NCI-H146 treated with DMSO at 0.1 percent for 48 hours (cell line): ENCODE measurements around the gene THAP4.

ENCODE experiments used
- DNase-seq: peaks from one replicate; lab custom pipeline; 2025; ENCODE audit not compliant: unreplicated experiment; lab: John Stamatoyannopoulos, UW

The THAP4 gene, protein sequence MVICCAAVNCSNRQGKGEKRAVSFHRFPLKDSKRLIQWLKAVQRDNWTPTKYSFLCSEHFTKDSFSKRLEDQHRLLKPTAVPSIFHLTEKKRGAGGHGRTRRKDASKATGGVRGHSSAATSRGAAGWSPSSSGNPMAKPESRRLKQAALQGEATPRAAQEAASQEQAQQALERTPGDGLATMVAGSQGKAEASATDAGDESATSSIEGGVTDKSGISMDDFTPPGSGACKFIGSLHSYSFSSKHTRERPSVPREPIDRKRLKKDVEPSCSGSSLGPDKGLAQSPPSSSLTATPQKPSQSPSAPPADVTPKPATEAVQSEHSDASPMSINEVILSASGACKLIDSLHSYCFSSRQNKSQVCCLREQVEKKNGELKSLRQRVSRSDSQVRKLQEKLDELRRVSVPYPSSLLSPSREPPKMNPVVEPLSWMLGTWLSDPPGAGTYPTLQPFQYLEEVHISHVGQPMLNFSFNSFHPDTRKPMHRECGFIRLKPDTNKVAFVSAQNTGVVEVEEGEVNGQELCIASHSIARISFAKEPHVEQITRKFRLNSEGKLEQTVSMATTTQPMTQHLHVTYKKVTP

DNA sequence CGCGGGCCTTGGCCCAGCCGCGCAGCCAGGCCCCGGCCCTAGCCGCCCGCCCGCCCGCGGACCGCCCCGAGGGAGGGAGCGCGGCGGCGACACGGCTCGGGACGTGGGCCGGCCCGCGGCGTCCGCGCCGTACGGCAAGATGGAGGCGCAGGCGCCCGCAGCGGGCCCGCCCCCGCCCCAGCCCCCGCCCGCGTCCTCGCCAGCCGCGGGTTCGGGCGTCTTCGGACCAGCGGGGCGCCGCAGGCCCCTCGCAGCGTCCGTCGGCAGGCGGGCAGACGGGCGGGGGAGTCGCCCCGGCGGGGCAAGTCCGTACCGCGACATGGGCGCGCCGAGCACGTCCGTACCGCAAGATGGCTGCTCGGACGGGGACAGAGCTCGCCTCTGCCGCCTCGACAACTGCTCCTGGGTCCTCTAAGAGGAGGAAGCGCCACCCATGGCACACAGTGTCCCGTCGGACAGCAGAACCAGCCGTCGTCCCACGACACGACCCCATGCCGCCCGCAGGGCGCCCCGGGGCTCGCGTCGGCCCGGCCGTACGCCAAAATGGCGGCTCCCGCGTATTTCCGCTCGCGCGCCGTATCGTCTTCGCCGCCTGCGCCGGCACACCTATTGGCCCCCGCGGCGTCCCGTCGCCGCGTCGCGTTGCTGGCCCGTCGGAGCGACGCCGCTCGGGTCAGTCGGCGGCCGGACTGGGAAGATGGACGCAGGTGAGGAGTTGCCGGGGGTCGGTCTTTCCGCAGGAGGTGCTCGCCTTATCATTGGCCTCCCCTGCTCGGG, at the start of gene THAP4, which contains the start of gene ATG4B:
Gene THAP4, minus strand, starts transcription at position 141 of the 777 bp plus-strand sequence. CDS start 141 bp downstream, outside the sequence.
Gene ATG4B, plus strand, starts transcription at position 676 of the 777 bp plus-strand sequence. Its CDS starts 22 bp downstream, at position 698.
- DNase-seq: peak; percentile 42

GRCh38 chr2:241686324-241686649, 49.3 kb upstream of the THAP4 start:
- DNase-seq: no peak

GRCh38 chr2:241680827-241681599, 44.1 kb upstream of the THAP4 start:
- no peak for DNase-seq

DNA sequence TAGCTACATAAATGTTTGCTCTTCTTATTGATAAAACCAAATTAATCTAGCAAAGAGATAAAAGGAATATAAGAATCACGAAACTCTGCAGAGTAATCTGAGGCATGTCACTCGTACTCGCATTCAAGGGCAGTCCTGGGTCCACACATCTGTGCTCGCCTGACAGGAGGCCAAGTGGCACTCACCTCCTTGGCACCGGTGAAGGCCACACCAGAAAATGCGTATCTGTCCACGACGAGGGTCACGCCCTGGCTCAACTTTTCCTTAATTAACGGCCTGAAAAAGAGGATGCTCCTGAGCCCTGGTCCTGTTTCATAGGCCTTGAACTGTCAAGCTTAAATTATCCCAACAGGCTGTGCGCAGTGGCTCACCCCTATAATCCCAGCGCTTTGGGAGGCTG, 43.1 kb upstream of the THAP4 start:
- no peak for DNase-seq

GRCh38 chr2:241678784-241679540, 42.0 kb upstream of the THAP4 start:
- no peak for DNase-seq

DNA sequence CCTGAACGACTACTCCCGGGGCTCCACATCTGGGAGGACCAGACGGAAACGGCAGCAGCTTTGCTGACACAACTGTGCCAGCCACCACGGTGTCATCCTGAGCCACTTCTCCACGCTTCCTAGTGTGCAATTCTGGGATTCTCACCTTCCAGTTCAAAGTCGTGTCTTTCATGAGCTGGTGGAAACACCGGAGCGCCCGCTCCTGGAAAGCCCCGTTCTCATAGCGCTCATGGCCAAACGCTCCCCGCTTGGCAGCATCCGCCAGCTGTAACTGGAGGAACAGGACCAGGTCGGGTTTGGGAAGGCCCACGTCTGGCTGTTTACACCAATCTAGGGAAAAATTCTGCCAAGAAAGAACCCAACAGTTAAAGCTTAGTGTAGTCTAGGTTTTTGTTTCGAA, 41.3 kb upstream of the THAP4 start:
- DNase-seq: no peak

GRCh38 chr2:241677392-241677791, 40.4 kb upstream of the THAP4 start:
- no peak for DNase-seq

DNA sequence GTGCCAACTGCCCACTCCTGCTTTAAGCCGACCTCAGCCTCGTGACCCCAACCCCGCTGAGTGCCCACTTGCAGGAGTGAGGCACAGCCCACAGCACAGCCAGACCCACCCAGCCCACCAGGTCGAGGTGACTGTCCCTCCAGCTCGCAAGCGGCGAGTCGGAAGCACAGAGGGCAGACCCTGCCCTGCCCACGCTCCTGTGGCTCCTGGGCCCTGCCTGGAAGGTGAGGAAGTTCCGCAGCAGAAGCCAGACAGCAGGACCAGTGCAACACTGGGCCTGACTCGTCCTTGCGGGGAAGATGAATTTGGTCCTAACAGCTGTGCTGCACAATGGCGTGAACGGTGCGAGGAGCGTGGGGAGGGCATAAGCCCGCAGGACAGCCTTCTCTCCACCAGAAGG, 39.7 kb upstream of the THAP4 start:
- no peak for DNase-seq

DNA sequence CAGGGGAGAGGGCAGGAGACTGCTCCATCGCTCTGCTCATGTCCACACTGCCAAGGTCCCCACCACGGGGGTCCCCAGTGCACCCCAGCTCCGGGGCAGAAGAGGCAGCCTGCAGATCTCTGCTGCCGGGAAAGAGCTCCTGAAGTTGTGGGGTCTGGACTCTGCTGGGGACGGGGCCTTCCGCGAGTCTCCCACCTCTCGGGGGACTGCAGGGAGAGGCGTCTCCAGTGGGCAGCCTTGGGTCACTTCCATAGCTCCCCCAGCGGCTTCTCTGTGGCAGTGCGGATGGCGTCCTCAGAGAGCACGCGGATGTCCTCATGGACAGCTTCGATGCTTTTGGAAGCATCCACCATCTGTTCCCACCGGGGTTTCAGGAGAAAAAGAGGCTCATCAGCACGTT, 38.9 kb upstream of the THAP4 start:
- no peak for DNase-seq

GRCh38 chr2:241673797-241674725, 37.1 kb upstream of the THAP4 start:
- DNase-seq: no peak

- no peak for DNase-seq
Observed at GRCh38 chr2:241673189-241673663, 36.3 kb upstream of the THAP4 start.

GRCh38 chr2:241672243-241673188, 35.6 kb upstream of the THAP4 start:
- DNase-seq: no peak

- no peak for DNase-seq
Observed at GRCh38 chr2:241671457-241672240, 34.7 kb upstream of the THAP4 start.

DNA sequence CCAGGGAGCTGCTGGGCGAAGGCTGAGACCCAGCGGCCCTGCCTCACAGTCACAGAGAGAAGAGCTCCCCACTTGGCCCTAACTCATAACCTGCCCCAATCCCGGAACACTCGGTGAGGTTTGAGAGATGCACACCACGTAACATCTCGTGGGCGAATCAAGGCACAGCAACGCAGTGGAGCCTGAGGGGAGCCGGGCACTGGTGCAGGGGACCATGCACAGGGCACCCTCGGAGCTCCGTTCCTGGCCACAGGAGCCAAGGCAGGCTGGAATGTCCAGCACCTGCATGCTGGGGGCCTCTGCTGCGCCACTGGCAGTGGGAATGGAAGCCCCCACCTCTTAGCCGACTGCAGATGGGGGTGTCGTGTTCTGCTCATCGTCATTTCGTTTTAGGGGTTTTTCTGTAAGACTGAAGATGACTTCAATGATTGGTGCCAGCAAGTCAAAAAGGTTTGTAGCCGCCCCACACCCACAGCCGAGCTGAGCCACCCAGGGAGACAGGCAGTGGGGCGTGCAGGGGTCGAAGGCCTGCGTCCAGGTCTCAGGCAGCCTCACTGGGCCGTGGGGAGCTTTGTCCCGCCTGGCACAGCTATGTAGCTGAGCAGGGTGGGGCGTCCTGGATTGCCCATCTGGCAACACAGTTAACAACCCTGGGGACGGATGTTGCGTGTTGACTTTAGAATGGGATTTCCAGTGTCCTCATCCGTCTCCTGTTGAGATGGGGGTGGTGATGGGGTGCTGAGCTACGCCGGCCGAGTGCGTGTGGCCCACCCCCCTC, 33.6 kb upstream of the THAP4 start:
- DNase-seq: no peak

GRCh38 chr2:241668839-241669238, 31.9 kb upstream of the THAP4 start:
- no peak for DNase-seq

DNA sequence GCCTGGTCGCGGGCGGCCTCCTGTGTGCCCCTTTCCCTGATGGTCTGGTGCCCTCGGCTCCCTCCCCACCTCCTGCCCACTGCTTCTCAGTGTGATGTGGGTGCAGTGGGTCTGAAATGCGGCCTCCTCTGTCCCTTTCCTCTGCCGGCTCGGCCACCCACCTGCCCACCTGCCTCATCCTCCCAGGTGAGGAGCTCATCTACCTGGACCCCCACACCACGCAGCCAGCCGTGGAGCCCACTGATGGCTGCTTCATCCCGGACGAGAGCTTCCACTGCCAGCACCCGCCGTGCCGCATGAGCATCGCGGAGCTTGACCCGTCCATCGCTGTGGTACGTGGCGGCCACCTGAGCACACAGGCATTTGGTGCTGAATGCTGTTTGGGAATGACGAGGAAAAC, 31.4 kb upstream of the THAP4 start:
- no peak for DNase-seq
